ENCODE data around the gene SLC16A8.
"Not testable (repeated sequence)": the region's sequence is repeated elsewhere in the genome, so short reads cannot be mapped to it uniquely, and the experiment has no call there.

Gene SLC16A8

GRCh38 chr22:38056969-38057891 is 26.8 kb downstream of the SLC16A8 start, which contains the start of gene PICK1:
Gene PICK1 (plus strand): TSS chr22:38057404. CDS start chr22:38057810, 406 bp downstream.
- peak within 1 kb of the TSS; percentile 87 for H3K4me3 ChIP-seq (ENCODE audit: low read length)
- peak; percentile 54 for DNase-seq (ENCODE audit: low read depth, low spot score)

DNA sequence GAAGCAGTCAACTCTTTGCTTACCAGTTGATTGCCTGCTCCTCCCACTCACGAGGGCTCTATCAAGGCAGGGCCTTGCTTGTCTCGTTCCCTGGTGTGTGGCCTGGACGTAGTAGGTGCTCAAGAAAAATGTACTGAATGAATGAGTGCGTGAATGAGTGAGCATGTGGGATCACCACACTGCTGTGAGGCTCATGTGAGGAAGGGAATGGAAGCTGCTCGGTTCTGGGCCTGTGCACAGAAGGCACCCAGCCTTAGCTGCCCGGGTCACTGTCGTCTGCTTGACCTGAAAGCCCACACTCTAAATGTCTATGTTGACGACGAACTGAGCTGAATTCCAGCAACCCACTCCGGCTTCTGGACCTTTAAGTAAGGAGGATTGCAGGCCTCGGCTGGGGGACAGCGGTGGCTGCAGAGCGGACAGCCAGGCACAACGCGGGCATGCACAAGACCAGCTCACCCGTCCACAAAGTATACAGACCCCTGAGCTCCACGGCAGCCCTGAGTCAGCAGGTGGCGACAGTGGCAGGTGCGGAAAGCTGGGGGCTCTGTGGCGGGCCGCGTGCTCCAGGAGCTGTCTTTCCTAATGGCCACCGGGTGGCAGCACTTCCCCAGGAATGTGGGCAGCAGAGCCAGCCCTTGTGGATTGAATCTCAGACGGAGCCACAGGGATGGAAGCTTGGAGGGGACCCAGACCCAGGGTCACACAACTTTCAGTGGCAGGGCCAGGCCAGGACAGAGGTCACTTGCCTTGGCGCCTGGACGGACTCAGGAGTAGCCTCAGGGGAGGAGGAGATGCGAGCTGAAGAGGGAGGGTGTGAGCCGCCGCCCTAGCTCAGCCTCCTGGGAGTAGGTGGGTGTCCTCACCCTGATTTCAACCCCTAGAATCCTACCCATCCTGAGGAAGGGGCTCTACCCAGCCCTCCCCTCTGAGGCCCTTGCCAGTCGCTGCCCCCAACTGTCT is 31.8 kb downstream of the SLC16A8 start:
- DNase-seq (ENCODE audit: low read depth, low spot score) = peak; percentile 65

DNA sequence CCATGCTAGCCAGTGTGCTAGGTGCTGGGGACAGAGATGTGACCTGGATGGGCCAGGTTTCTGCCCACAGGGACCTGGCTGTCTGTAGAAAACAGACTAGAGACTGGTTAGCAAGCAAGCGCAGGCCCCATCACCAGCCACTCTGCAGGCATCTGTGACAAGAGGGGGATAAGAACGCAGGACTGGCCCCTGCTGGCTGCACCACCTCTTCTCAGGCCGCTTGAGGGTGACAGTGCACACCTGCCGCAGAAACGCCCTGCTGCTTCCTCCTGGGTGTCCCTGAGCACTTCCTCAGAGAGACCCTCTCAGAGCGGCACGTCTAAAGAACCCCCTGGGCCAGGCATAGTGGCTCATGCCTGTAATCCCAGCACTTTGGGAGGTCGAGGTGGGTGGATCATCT is 32.7 kb downstream of the SLC16A8 start:
- DNase-seq (ENCODE audit: low read depth, low spot score) = no peak
- no peak overlapping the region for H3K4me3 ChIP-seq (ENCODE audit: low read length)

More for the DNA sequence above, 31.8 kb downstream of the SLC16A8 start:
- H3K4me3 ChIP-seq (ENCODE audit: low read length) = no peak overlapping the region

- no peak for DNase-seq (ENCODE audit: low read depth, low spot score)
- H3K4me3 ChIP-seq (ENCODE audit: low read length) = no peak overlapping the region
Observed at GRCh38 chr22:38050720-38051119, 33.3 kb downstream of the SLC16A8 start.

- H3K4me3 ChIP-seq (ENCODE audit: low read length) = no peak overlapping the region
- no peak for DNase-seq (ENCODE audit: low read depth, low spot score)
Observed at GRCh38 chr22:38049812-38050619, 34.0 kb downstream of the SLC16A8 start.

GRCh38 chr22:38046070-38046748 is 37.8 kb downstream of the SLC16A8 start:
- no peak for DNase-seq (ENCODE audit: low read depth, low spot score)
- H3K4me3 ChIP-seq (ENCODE audit: low read length) = no peak overlapping the region

- no peak overlapping the region for H3K4me3 ChIP-seq (ENCODE audit: low read length)
- no peak for DNase-seq (ENCODE audit: low read depth, low spot score)
Observed at GRCh38 chr22:38043151-38044039, 40.6 kb downstream of the SLC16A8 start.

DNA sequence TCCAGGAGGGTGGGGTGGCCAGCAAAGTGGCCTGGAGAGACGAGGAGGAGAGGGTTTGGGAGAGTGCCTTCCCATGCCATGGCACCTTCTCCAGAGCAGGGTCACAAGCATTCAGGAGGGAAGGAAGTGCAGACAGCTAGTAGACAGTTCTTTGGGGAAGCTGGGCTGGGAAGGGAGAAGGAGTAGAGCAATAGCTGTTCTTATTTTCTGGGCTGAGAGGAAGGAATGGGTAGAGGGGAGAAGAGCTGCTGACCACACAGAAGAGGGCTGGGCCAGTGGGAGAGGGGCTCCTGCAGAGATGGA is 41.5 kb downstream of the SLC16A8 start:
- no peak for DNase-seq (ENCODE audit: low read depth, low spot score)
- no peak overlapping the region for H3K4me3 ChIP-seq (ENCODE audit: low read length)

GRCh38 chr22:38041760-38042487 is 42.1 kb downstream of the SLC16A8 start:
- DNase-seq (ENCODE audit: low read depth, low spot score) = no peak
- no peak overlapping the region for H3K4me3 ChIP-seq (ENCODE audit: low read length)

DNA sequence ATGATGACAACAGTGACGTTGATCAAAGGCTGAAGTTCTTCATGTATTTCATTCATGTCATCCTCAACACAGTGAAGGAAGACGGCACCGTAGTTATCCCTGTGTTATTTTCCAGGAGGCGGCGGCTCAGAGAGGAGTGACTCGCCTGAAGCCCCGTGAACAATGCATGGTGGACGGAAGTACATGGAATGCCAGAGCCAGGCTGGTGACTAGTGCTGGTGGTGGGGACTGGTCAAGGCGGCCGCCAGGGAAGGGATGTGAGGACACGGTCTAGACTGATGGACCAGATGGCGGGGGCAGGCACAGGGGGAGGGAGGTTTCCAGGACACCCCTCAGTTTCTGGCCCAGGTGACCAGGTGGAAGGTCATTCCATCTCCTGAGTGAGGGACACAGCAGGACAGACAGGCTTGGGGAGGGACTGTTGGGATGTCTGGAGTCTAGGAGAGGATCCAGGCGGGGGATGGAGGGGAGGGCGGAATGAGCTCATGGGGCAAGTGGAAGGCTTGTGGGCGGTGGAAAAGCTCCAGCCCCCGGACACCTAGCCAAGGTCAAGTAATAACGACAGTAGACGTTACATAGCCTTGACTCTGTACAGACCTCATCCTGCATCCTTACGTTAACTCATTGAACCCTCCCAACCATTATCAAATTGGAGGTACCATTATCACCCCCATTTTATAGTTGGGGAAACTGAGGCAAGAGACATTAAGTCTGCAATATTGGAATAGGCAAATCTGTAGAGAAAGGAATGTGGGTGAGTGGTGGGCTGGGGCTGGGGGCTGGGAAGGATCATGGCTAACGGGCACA is 42.8 kb downstream of the SLC16A8 start:
- DNase-seq (ENCODE audit: low read depth, low spot score) = no peak
- no peak overlapping the region for H3K4me3 ChIP-seq (ENCODE audit: low read length)

DNA sequence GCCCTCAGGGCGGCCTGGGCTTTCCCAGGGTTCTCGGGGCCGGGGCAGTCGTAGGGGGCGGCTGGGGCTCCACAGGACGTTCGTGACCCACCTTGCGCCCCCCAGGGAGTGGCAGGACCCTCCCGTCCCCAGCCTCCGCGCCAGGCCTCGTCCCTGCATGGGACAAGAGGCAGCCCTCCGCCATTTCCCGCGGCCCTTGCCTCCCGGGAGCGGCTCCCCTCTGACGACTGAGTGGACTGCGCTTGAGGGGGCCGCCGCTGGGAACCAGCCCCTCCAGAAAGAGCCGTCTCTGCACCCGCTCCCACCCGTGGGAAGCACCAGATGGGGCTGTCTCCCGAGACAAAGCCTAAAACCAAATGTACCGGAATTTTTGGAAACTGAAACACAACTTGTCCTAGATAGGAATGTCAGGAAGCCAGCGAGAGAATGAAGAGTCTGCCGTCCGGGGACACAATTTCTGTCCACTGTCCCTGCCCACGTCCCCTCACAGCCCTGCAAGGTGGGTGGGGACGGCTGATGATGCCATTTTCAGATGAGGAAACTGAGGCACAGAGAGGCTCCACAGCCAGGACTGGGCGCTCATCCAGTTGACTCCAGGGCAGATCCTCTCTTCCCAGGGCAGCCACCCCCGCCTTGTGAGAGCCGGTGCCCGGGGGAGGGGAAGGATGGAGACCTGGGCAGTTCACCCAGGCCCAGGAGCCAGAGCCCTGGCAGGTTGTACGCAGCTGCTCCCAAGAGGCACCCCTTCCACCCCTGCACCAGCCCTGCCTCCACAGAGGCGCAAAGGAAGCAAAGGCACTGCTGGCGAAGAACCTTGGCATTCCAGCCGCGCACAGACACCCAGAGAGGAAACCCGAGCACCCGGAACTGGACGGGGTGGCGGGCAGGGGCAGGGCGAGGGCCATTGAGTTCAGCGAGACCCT is 44.8 kb downstream of the SLC16A8 start:
- no peak overlapping the region for H3K4me3 ChIP-seq (ENCODE audit: low read length)
- no peak for DNase-seq (ENCODE audit: low read depth, low spot score)

GRCh38 chr22:38038426-38038825 is 45.6 kb downstream of the SLC16A8 start:
- DNase-seq (ENCODE audit: low read depth, low spot score) = no peak
- H3K4me3 ChIP-seq (ENCODE audit: low read length) = no peak overlapping the region

DNA sequence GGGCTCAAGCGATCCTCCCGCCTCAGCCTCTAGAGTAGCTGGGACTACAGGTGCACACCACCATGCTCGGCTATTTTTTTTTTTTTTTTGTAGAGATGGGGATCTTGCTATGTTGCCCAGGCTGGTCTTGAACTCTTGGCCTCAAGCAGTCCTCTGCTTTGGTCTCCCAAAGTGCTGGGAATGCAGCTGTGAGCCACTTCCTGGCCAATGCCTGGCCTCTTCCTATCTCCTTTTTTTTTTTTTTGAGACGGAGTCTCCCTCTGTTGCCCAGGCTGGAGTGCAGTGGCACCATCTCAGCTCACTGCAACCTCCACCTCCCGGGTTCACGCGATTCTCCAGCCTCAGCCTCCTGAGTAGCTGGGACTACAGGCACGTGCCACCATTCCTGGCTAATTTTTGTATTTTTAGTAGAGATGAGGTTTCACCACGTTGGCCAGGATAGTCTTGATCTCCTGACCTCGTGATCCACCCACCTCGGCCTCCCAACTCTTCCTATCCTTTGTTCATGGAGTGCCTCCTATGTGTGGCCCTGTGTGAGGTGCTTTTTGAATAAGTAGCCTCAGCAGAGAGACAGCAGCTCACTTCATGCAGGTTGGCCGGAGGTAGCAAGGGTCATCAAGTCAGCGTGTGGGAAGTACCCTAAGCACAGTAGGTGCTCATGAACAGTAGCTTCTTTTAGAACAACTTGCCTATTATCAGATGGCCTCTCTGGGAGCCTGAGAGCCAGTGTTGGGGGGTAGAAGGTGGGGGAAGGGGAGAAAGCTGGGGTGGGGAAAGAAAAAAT is 46.4 kb downstream of the SLC16A8 start:
- not testable (repeated sequence) for DNase-seq (ENCODE audit: low read depth, low spot score); H3K4me3 ChIP-seq (ENCODE audit: low read length)

- no peak overlapping the region for H3K4me3 ChIP-seq (ENCODE audit: low read length)
Observed at GRCh38 chr22:38036392-38037062, 47.5 kb downstream of the SLC16A8 start.

More at GRCh38 chr22:38036392-38037062, 47.5 kb downstream of the SLC16A8 start:
- no peak for DNase-seq (ENCODE audit: low read depth, low spot score)
